CD14-positive monocyte (primary cell): ENCODE measurements around the gene PCBP3. TPM values are rescaled to one million over a fixed set of nuclear protein-coding genes. Genes with fewer than 3 reads are reported as not detected.

Experiments
- DNase-seq, 3 donors: peaks; one replicate each; pipeline ENCODE4 v3.0.0-alpha.2; 2011 to 2022
- H2AFZ ChIP-seq: 2 replicates; pipeline ENCODE4 v1.6.0; 2012; ENCODE audit warnings: mild to moderate bottlenecking, low read depth, low read length, inconsistent platforms; ENCODE audit not compliant: insufficient read depth, poor library complexity, severe bottlenecking
- H3K27ac ChIP-seq, 2 donors: 1 replicate in 1 of 2; 2 replicates in 1 of 2; pipeline ENCODE4 v1.5.1; 2012 to 2013; ENCODE audit warnings: low read length in 2 of 2, control low read depth in 1 of 2, inconsistent platforms in 1 of 2, low read depth in 1 of 2, mild to moderate bottlenecking in 1 of 2
- H3K27me3 ChIP-seq, 2 donors: one replicate each; pipeline versions ENCODE4 v1.6.0 to v1.6.1; 2011 to 2013; ENCODE audit warnings: low read length in 2 of 2; ENCODE audit not compliant: control insufficient read depth in 2 of 2, insufficient read depth in 2 of 2
- H3K36me3 ChIP-seq, 2 donors: replicated peaks in 1 of 2; 1 replicate in 1 of 2; 2 replicates in 1 of 2; pipeline versions ENCODE4 v1.5.1 to v1.6.1; 2012 to 2013; ENCODE audit warnings: low read length in 2 of 2, control low read depth in 1 of 2, inconsistent platforms in 1 of 2, mild to moderate bottlenecking in 1 of 2; ENCODE audit not compliant: insufficient read depth in 2 of 2, control insufficient read depth in 1 of 2
- H3K4me1 ChIP-seq, 2 donors: 1 replicate in 1 of 2; 2 replicates in 1 of 2; pipeline versions ENCODE4 v1.5.1 to v1.6.1; 2012 to 2013; ENCODE audit warnings: low read length in 2 of 2, control low read depth in 1 of 2, inconsistent platforms in 1 of 2, mild to moderate bottlenecking in 1 of 2, moderate library complexity in 1 of 2; ENCODE audit not compliant: insufficient read depth in 2 of 2, control insufficient read depth in 1 of 2
- H3K4me2 ChIP-seq: replicated peaks from 2 replicates; pipeline ENCODE3; 2012; ENCODE audit warnings: low read length, moderate library complexity, mild to moderate bottlenecking; ENCODE audit not compliant: poor library complexity, severe bottlenecking; ENCODE audit errors: extremely low read depth
- H3K4me3 ChIP-seq, 3 experiments: fragments of 200-600 bp in 1 of 3; sonication (generic) in 1 of 3; replicated peaks in 1 of 3; 1 replicate in 2 of 3; 2 replicates in 1 of 3; pipeline ENCODE4 v1.5.1; 2011 to 2013; ENCODE audit warnings: low read length in 3 of 3, mild to moderate bottlenecking in 3 of 3, control low read depth in 2 of 3, low read depth in 2 of 3, inconsistent platforms in 1 of 3, moderate library complexity in 1 of 3
- H3K79me2 ChIP-seq: 2 replicates; pipeline ENCODE4 v1.6.0; 2012; ENCODE audit warnings: mild to moderate bottlenecking, control low read depth, inconsistent platforms, low read length, moderate library complexity; ENCODE audit not compliant: insufficient read depth
- H3K9ac ChIP-seq: 2 replicates; pipeline ENCODE4 v1.6.0; 2017; ENCODE audit warnings: low read length, mild to moderate bottlenecking; ENCODE audit not compliant: insufficient read depth, poor library complexity, severe bottlenecking
- H3K9me3 ChIP-seq, 2 donors: replicated peaks in 1 of 2; 1 replicate in 1 of 2; 2 replicates in 1 of 2; pipeline versions ENCODE4 v1.5.1 to v1.6.1; 2012 to 2013; ENCODE audit warnings: low read length in 2 of 2, control low read depth in 1 of 2; ENCODE audit not compliant: control insufficient read depth in 1 of 2, insufficient read depth in 1 of 2
- H4K20me1 ChIP-seq: 2 replicates; pipeline ENCODE4 v1.6.0; 2012; ENCODE audit warnings: mild to moderate bottlenecking, low read length, control low read depth, moderate library complexity; ENCODE audit not compliant: insufficient read depth
- H3K27ac Mint-ChIP-seq, 7 donors: one replicate each; pipeline ENCODE4 v1.8.0; 2020; ENCODE audit warnings: mild to moderate bottlenecking in 7 of 7, mixed read lengths in 7 of 7, moderate library complexity in 6 of 7, inconsistent platforms in 2 of 7
- H3K27me3 Mint-ChIP-seq, 3 donors: one replicate each; pipeline ENCODE4 v1.8.0; 2021 to 2022; ENCODE audit warnings: low read depth in 3 of 3, mild to moderate bottlenecking in 3 of 3, mixed read lengths in 3 of 3, moderate library complexity in 3 of 3, inconsistent platforms in 1 of 3
- H3K36me3 Mint-ChIP-seq, 2 donors: one replicate each; pipeline ENCODE4 v1.8.0; 2020; ENCODE audit warnings: mixed read lengths in 2 of 2, inconsistent platforms in 1 of 2, mild to moderate bottlenecking in 1 of 2
- H3K4me1 Mint-ChIP-seq: one replicate; pipeline ENCODE4 v1.8.0; 2020; ENCODE audit warnings: mild to moderate bottlenecking, mixed read lengths
- H3K4me3 Mint-ChIP-seq, 2 donors: one replicate each; pipeline ENCODE4 v1.8.0; 2020; ENCODE audit warnings: mild to moderate bottlenecking in 2 of 2, mixed read lengths in 2 of 2, moderate library complexity in 1 of 2
- H3K9me3 Mint-ChIP-seq, 7 donors: one replicate each; pipeline ENCODE4 v1.8.0; 2020 to 2022; ENCODE audit warnings: mixed read lengths in 7 of 7, mild to moderate bottlenecking in 6 of 7, moderate library complexity in 6 of 7, inconsistent platforms in 2 of 7
- CTCF ChIP-seq: fragments of 200-600 bp; IDR thresholded peaks from one replicate; pipeline ENCODE4 v1.8.0; 2022; ENCODE audit warnings: antibody characterized with exemption, mild to moderate bottlenecking
- WGBS: methylation state at CpG from one replicate; pipeline ENCODE4 v1.1.5; 2013; ENCODE audit warnings: missing lambda C conversion rate; ENCODE audit not compliant: insufficient coverage; 5-methylcytosine and 5-hydroxymethylcytosine counted together
- intact Hi-C, 2 donors: fragments of 100-400 bp; cut with micrococcal nuclease; formaldehyde crosslinking; loops; one replicate each; pipeline versions ENCODE4 v1.15.0 to v1.15.1; 2023
- polyA plus RNA-seq, 3 donors: library from polyadenylated mRNA; depleted of rRNA in 1 of 3; unstranded in 2 of 3; stranded (reverse) in 1 of 3; fragments of 300-500 nt in 2 of 3; fragments of >200 nt in 1 of 3; fragmentation: Illumina TruSeq in 2 of 3; gene quantifications; 1 replicate in 2 of 3; 2 replicates in 1 of 3; pipeline ENCODE4 v1.2.3, GENCODE V29; 2012 to 2021

Gene PCBP3
- polyA plus RNA-seq, 3 donors: 0.34 to 0.49 TPM; not detected in 1

GRCh38 chr21:45713613-45714012, 70.1 kb downstream of the PCBP3 start:
- H3K27ac ChIP-seq: no peak overlapping the region
- H3K4me2 ChIP-seq: no peak overlapping the region
- no peak overlapping the region for H2AFZ ChIP-seq
- Mint-ChIP-seq H3K27ac (no peak overlapping the region), H3K4me1 (peaks cover 11% of the 10 kb centered on the region), H3K27me3 (no peaks in the 10 kb centered on the region), H3K4me3 (no peak overlapping the region), H3K9me3 (peaks cover 8 to 15% (median 12%) of the 10 kb centered on the region in 7 donors), H3K36me3 (no peaks in the 10 kb centered on the region)
- intact Hi-C loops: loop anchor here in 1 of 2 donors (10.0 kb wide), 1 partner anchor 59 kb away; no protein-coding TSS in a partner anchor
- H3K36me3 ChIP-seq: no peaks in the 10 kb centered on the region
- peaks cover 4 to 5% of the 10 kb centered on the region in 2 donors for H3K4me1 ChIP-seq
- no peak overlapping the region for H3K4me3 ChIP-seq
- H3K27me3 ChIP-seq: no peaks in the 10 kb centered on the region
- no peaks in the 10 kb centered on the region for H3K79me2 ChIP-seq
- 96% methylated on average over 6 of the region's 6 CpGs for WGBS
- no peak overlapping the region for H3K9ac ChIP-seq
- peaks cover 0 to 10% of the 10 kb centered on the region in 2 donors for H3K9me3 ChIP-seq
- no peaks in the 10 kb centered on the region for H4K20me1 ChIP-seq
- no peak for DNase-seq
- no peak for TF ChIP-seq CTCF

GRCh38 chr21:45715441-45715840, 71.9 kb downstream of the PCBP3 start:
- no CpG with 5 or more reads among the region's 1 CpG for WGBS
- Histone ChIP-seq H3K27me3 (no peaks in the 10 kb centered on the region), H2AFZ (no peak overlapping the region), H3K79me2 (no peaks in the 10 kb centered on the region), H3K27ac (no peak overlapping the region), H4K20me1 (no peaks in the 10 kb centered on the region), H3K36me3 (no peaks in the 10 kb centered on the region), H3K4me2 (no peak overlapping the region), H3K4me1 (no peaks in the 10 kb centered on the region), H3K4me3 (no peak overlapping the region), H3K9ac (no peak overlapping the region), H3K9me3 (peaks cover 0 to 10% of the 10 kb centered on the region in 2 donors)
- no peak overlapping the region for H3K4me3 Mint-ChIP-seq
- intact Hi-C loops: loop anchor here in 1 of 2 donors (10.0 kb wide), 1 partner anchor 61 kb away; no protein-coding TSS in a partner anchor
- peaks cover 8 to 16% (median 10%) of the 10 kb centered on the region in 7 donors for H3K9me3 Mint-ChIP-seq
- peaks cover 8% of the 10 kb centered on the region for H3K4me1 Mint-ChIP-seq
- H3K27me3 Mint-ChIP-seq: peaks cover 0 to 1% (median 0%) of the 10 kb centered on the region in 3 donors
- no peak for TF ChIP-seq CTCF
- H3K36me3 Mint-ChIP-seq: no peaks in the 10 kb centered on the region
- no peak for DNase-seq
- H3K27ac Mint-ChIP-seq: no peak overlapping the region
